Skin of body (tissue), 2 donors: Measurements from ENCODE around the gene TSHZ1. TPM values are rescaled to one million over a fixed set of nuclear protein-coding genes. Genes with fewer than 3 reads are reported as not detected.

Experiments
- DNase-seq: peaks from one replicate; lab custom pipeline; 2025; lab: John Stamatoyannopoulos, UW
- total RNA-seq: library from RNA; depleted of rRNA; stranded (reverse); fragments of >200 nt; gene quantifications from one replicate; pipeline ENCODE4 v1.2.3, GENCODE V29; 2014

Gene TSHZ1
- total RNA-seq, 1 donor from 2014 or later: 8.7 TPM

- DNase-seq: no peak
These were observed 59.1 kb downstream of the TSHZ1 start for GRCh38 chr18:75269696-75270095.

- no peak for DNase-seq
These were observed 61.4 kb downstream of the TSHZ1 start for GRCh38 chr18:75271952-75272351.

DNA sequence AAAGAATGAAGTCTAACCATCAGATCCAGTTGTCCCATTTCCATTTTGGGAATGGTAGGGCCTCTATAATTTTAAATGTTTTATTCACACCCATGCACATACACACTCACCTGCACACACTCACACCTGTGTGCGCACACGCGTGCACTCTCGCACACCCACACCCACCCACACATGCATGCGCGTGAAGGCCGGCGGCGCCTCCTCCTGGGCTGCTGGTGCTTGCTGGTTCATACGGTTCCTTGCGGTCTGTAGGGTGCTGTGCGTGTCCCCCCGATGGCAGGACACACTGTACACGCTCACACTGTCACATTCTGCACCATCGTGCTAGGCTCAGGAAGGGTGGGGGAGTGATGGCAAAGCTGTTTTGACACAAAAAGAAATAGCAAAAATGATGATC lies 63.2 kb downstream of the TSHZ1 start:
- DNase-seq: no peak

- DNase-seq: no peak
These were observed 64.6 kb downstream of the TSHZ1 start for GRCh38 chr18:75275226-75275625.

GRCh38 chr18:75276818-75277609 lies 66.4 kb downstream of the TSHZ1 start:
- DNase-seq: peak; percentile 12

DNA sequence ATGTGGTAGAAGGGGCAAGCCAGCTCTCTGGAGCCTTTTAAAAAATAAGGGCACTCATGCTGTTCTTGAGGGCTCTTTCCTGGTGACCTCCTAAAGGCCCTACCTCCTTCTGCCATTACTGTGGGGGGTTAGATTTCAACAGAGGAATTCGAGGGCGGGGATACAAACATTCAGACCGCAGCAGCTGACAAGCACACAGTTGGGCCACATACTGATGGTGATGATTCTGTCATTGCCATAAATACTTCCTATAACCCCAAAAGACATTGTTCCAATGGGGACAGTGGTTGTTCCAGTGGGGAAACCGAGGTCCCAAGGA lies 67.0 kb downstream of the TSHZ1 start:
- no peak for DNase-seq

GRCh38 chr18:75279381-75279780 lies 68.8 kb downstream of the TSHZ1 start:
- no peak for DNase-seq

DNA sequence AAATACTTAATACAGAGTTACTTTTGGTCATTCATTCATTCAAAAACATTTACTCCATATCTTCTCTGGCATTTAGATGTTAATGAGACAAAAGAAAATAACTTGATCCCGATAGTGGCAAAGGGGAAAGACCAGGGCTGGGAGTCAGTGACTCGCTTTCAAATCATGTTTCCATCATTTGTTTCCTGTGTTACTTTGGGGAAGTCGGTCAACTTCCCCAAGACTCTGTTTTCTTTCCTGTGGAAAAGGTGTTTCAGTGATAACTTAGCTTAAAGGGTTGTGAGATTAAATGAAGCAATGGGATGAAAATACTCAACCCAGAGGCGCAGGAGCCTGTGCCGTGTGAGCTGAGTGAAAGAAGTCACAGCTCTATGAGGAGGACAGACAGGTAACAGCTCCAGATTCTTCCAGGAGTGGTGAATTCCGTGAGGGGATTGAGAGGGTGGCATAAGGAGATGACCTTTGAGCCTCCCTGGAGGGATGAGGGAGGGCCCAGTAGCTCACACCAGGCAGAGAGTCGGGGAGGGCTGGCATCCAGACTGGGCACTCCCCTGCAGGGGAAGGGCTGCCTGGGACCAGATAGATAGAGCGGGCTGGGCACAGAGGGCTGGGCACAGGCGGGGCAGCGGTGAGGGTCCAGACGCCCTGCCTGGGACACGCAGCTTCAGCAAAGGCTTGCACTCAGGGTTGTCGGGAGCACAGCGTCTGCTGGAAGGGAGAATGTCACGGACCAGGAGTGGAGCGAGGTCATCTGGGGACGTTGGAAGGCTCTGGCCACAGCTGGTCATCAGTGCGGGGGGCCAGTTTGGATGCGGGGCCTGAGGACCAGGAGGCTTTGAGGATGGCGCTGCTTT lies 70.1 kb downstream of the TSHZ1 start:
- DNase-seq: no peak

GRCh38 chr18:75282746-75283145 lies 72.1 kb downstream of the TSHZ1 start:
- no peak for DNase-seq

GRCh38 chr18:75283731-75284130 lies 73.1 kb downstream of the TSHZ1 start:
- DNase-seq: no peak

GRCh38 chr18:75284566-75284965 lies 74.0 kb downstream of the TSHZ1 start:
- DNase-seq: no peak

GRCh38 chr18:75285876-75286275 lies 75.3 kb downstream of the TSHZ1 start:
- DNase-seq: no peak

DNA sequence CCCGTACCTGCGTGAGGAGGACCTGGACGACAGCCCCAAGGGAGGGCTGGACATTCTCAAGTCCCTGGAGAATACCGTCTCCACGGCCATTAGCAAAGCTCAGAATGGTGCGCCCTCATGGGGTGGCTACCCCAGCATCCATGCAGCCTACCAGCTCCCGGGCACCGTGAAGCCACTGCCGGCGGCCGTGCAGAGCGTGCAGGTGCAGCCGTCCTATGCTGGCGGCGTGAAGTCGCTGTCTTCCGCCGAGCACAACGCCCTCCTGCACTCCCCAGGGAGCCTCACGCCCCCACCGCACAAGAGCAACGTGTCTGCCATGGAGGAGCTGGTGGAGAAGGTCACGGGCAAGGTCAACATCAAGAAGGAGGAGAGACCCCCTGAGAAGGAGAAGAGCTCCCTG lies 76.4 kb downstream of the TSHZ1 start:
- no peak for DNase-seq

DNA sequence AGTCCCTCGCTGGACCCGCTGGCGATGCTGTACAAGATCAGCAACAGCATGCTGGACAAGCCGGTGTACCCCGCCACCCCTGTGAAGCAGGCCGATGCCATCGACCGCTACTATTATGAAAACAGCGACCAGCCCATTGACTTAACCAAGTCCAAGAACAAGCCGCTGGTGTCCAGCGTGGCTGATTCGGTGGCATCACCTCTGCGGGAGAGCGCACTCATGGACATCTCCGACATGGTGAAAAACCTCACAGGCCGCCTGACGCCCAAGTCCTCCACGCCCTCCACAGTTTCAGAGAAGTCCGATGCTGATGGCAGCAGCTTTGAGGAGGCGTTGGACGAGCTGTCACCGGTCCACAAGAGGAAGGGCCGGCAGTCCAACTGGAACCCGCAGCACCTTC lies 77.1 kb downstream of the TSHZ1 start:
- DNase-seq: no peak

- no peak for DNase-seq
These were observed 79.2 kb downstream of the TSHZ1 start for GRCh38 chr18:75289761-75290160.

DNA sequence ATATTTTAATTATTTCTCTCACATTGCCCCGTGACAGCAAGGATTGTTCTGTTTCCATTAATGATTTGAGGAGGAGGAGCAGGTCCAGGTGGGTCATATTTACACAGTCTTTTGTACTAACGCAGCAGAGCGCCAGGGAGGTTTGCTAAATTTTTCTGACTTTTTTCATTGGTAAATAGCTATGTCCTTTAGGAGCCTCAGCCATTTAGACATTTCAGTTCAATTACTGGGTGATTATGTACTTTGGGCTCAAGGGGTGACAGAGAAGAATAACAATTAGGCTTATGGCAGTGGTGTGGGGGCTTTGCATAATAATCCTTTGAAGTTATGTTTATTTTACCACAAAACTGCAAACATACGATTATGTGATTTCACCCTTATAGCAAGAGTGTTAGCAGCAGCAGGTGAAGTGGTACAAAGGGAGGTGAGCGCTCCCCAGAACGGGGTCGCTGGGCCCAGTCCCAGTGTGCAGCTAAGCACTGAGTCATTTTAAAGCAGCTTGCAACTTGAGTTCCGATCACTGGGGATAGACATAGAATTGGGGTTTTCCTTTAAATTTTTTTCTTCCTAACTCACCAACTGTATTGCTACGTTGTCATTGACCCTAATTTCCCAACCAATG lies 80.3 kb downstream of the TSHZ1 start:
- no peak for DNase-seq

GRCh38 chr18:75291460-75291859 lies 80.9 kb downstream of the TSHZ1 start:
- no peak for DNase-seq

GRCh38 chr18:75293591-75293990 lies 83.0 kb downstream of the TSHZ1 start:
- no peak for DNase-seq

DNA sequence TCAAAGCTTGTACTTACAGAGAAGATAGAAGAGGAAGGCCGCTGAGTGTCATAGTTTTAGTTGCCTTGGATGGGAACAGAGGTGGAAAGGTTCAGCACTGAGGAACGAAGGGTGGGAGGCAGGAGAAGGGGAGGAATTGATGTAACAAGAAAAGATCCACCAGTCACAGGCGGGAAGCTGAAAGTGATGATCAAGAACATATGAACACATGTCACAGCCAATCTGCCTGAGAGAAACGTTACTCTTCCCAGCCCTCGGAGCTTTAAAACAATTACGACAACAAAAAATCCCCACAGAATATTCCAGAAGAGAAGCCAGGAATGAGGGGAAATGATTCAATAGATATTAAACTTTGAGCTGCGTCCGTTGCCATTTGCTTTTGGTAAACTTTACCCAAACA lies 87.1 kb downstream of the TSHZ1 start:
- DNase-seq: peak; percentile 93

DNA sequence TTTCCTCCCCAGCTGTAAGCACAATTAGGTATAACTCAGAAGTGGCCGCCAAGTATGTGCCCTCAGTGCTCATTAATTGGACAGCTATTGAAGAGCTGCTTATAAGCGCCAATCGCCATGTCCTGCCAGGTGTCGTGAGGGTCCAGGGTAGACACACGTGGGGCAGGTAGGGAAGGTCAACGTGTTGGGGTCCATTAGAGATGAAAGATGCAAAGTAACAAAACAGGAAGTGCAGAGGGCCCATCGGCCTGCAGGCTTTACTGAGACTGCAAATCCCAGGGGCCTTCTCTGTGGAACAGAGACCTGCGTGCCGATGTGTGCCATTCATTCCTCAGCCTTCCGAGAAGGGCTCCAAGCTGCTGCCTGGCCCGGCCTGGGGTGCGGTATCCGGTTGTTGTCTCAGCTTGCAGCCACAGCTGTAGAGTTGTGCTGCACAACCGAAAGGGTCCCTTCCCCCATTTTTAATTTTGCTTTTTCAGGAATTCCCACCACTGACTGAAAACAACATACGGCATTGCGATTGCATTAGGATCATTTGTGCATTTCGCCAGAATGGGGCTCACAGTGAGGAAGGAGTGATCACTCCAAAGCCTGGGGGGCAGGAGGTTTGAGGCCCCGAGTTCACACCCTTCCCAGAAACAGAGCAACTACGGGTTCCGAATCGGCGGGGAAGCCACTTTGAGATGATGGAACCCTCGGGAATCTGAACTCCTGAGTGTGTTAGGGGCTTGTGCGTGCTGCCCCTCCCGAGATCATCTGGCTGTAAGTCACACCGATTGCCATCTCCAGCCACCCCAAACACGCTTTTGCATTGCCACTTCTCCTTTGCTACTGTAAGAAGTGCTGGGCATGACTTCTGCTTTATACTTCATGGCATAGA lies 94.3 kb downstream of the TSHZ1 start:
- no peak for DNase-seq

DNA sequence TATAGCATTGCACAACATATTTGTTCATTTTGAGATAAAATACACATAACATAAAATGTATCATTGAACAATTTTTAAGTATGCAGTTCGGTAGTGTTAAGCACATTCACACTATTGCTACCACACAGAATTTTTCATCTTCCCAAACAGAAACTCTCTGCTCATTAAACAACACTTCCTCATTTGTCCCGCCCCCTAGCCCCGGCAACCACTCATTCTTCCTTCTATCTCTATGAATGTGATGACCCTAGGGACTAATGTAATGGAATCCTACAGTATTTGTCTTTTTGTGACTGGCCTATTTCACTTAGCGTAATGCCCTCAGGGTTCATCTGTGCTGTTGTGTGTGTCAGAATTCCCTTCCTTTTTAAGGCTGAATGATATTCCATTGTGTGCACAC lies 95.4 kb downstream of the TSHZ1 start:
- no peak for DNase-seq
